ENCODE measurements around the gene TPX2. TPM values are rescaled to one million over a fixed set of nuclear protein-coding genes. Genes with fewer than 3 reads are reported as not detected.
A peak's percentile ranks its signal among the peaks of the same experiment; 100 is the strongest.

TPX2 gene
- polyA plus RNA-seq, 1 of the 3 experiments (the other 2 are of a cell fraction) = 17.1 TPM

DNA sequence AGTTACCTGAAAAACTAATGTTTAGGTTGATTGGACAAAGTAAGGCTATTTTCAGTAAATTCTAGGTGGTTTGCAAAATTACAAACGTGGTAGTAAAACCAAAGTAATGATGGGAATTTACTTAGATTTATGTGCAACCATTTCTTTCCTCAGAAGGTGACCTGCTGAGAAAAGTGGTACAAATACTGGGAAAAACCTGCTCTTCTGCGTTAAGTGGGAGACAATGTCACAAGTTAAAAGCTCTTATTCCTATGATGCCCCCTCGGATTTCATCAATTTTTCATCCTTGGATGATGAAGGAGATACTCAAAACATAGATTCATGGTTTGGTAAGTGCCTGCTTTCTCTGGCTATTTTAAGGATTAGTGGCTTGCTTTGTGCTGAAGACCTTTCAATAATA, 18.2 kb downstream of the TPX2 start:
- no peak overlapping the region for H3K9ac ChIP-seq

More for the DNA sequence above, 18.2 kb downstream of the TPX2 start:
- ChIA-PET CTCF (no interaction called here), POLR2A (no interaction called here)
- no peak for TF ChIP-seq NRF1 (IDR thresholded peaks at IDR 0.05; ENCODE audit: low read depth, low read length)
- no peak for TF ChIP-seq CHD2 (IDR thresholded peaks at IDR 0.05; ENCODE audit: low read length, partially characterized antibody)
- TF ChIP-seq RAD21 (IDR thresholded peaks at IDR 0.05; ENCODE audit: low read length) = no peak
- no peak for TF ChIP-seq EP300 (IDR thresholded peaks at IDR 0.05; ENCODE audit: borderline replicate concordance in 1 of 2, low read depth in 1 of 2, low read length in 1 of 2)
- TF ChIP-seq NFIC (IDR thresholded peaks at IDR 0.05; ENCODE audit: borderline replicate concordance) = no peak
- TF ChIP-seq, protein P1, sequence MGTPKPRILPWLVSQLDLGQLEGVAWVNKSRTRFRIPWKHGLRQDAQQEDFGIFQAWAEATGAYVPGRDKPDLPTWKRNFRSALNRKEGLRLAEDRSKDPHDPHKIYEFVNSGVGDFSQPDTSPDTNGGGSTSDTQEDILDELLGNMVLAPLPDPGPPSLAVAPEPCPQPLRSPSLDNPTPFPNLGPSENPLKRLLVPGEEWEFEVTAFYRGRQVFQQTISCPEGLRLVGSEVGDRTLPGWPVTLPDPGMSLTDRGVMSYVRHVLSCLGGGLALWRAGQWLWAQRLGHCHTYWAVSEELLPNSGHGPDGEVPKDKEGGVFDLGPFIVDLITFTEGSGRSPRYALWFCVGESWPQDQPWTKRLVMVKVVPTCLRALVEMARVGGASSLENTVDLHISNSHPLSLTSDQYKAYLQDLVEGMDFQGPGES (IDR thresholded peaks at IDR 0.05; ENCODE audit: low read depth, low read length) = no peak
- TF ChIP-seq FOSL2 (IDR thresholded peaks at IDR 0.05; ENCODE audit: borderline replicate concordance, low read depth) = no peak
- TF ChIP-seq, protein P2, sequence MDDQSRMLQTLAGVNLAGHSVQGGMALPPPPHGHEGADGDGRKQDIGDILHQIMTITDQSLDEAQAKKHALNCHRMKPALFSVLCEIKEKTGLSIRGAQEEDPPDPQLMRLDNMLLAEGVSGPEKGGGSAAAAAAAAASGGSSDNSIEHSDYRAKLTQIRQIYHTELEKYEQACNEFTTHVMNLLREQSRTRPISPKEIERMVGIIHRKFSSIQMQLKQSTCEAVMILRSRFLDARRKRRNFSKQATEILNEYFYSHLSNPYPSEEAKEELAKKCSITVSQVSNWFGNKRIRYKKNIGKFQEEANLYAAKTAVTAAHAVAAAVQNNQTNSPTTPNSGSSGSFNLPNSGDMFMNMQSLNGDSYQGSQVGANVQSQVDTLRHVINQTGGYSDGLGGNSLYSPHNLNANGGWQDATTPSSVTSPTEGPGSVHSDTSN (IDR thresholded peaks at IDR 0.05) = no peak
- no peak for TF ChIP-seq FOXJ3 (CRISPR knock-in tag; IDR thresholded peaks at IDR 0.05)
- TF ChIP-seq SIN3A (IDR thresholded peaks at IDR 0.05; ENCODE audit: borderline replicate concordance, low read depth, low read length) = no peak
- TF ChIP-seq, protein P3, sequence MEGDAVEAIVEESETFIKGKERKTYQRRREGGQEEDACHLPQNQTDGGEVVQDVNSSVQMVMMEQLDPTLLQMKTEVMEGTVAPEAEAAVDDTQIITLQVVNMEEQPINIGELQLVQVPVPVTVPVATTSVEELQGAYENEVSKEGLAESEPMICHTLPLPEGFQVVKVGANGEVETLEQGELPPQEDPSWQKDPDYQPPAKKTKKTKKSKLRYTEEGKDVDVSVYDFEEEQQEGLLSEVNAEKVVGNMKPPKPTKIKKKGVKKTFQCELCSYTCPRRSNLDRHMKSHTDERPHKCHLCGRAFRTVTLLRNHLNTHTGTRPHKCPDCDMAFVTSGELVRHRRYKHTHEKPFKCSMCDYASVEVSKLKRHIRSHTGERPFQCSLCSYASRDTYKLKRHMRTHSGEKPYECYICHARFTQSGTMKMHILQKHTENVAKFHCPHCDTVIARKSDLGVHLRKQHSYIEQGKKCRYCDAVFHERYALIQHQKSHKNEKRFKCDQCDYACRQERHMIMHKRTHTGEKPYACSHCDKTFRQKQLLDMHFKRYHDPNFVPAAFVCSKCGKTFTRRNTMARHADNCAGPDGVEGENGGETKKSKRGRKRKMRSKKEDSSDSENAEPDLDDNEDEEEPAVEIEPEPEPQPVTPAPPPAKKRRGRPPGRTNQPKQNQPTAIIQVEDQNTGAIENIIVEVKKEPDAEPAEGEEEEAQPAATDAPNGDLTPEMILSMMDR (IDR thresholded peaks at IDR 0.05) = no peak
- TF ChIP-seq TEAD4 (IDR thresholded peaks at IDR 0.05; ENCODE audit: borderline replicate concordance, insufficient read depth) = no peak
- TF ChIP-seq RXRA (IDR thresholded peaks at IDR 0.05; ENCODE audit: borderline replicate concordance, low read depth) = no peak
- TF ChIP-seq GATA2 (CRISPR knock-in tag; IDR thresholded peaks at IDR 0.05) = no peak
- TF ChIP-seq, protein P4, sequence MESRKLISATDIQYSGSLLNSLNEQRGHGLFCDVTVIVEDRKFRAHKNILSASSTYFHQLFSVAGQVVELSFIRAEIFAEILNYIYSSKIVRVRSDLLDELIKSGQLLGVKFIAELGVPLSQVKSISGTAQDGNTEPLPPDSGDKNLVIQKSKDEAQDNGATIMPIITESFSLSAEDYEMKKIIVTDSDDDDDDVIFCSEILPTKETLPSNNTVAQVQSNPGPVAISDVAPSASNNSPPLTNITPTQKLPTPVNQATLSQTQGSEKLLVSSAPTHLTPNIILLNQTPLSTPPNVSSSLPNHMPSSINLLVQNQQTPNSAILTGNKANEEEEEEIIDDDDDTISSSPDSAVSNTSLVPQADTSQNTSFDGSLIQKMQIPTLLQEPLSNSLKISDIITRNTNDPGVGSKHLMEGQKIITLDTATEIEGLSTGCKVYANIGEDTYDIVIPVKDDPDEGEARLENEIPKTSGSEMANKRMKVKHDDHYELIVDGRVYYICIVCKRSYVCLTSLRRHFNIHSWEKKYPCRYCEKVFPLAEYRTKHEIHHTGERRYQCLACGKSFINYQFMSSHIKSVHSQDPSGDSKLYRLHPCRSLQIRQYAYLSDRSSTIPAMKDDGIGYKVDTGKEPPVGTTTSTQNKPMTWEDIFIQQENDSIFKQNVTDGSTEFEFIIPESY (IDR thresholded peaks at IDR 0.05; ENCODE audit: borderline replicate concordance, low read depth) = no peak
- peaks cover 100% of the 10 kb centered on the region for H3K79me2 ChIP-seq (ENCODE audit: insufficient read depth)
- DNase-seq = no peak
- no peak overlapping the region for H3K4me3 ChIP-seq (ENCODE audit: low read depth in 2 of 2, low read length in 1 of 2)
- no peaks in the 10 kb centered on the region for H3K27me3 ChIP-seq (ENCODE audit: insufficient read depth)
- peaks cover 0 to 24% of the 10 kb centered on the region in 2 experiments for H3K36me3 ChIP-seq (replicated peaks in 1 of 2; ENCODE audit: control insufficient read depth in 1 of 2, insufficient read depth in 2 of 2, low read length in 1 of 2)
- no peaks in the 10 kb centered on the region for H3K9me3 ChIP-seq
- peaks cover 17% of the 10 kb centered on the region for H3F3A ChIP-seq (replicated peaks; ENCODE audit: insufficient read depth)
- no peak overlapping the region; a peak in 1 of 4 replicates for H3K27ac ChIP-seq (ENCODE audit: low read depth in 2 of 2, low read length in 1 of 2)
- peak overlapping the region; percentile 12; the same call in 1 of the 2 replicates for H2AFZ ChIP-seq (ENCODE audit: low read depth)
- peaks cover 0 to 10% of the 10 kb centered on the region in 2 experiments; a peak in 1 of 4 replicates for H3K4me1 ChIP-seq (ENCODE audit: control insufficient read depth in 1 of 2, insufficient read depth in 2 of 2, low read depth in 1 of 2, low read length in 1 of 2)
- no peak overlapping the region for H3K4me2 ChIP-seq
- H4K20me1 ChIP-seq (ENCODE audit: insufficient read depth) = peaks cover 31% of the 10 kb centered on the region; the same call in 1 of the 2 replicates
- 98% methylated on average over 3 of the region's 3 CpGs for WGBS (ENCODE audit: low lambda C conversion rate)
- no peaks in the 10 kb centered on the region for H3K9me2 ChIP-seq
